8988T (cell line): ENCODE data around the gene GUCA1C.

Experiments
- DNase-seq: peaks from one replicate; pipeline ENCODE4 v3.0.0; 2011

Gene GUCA1C

DNA sequence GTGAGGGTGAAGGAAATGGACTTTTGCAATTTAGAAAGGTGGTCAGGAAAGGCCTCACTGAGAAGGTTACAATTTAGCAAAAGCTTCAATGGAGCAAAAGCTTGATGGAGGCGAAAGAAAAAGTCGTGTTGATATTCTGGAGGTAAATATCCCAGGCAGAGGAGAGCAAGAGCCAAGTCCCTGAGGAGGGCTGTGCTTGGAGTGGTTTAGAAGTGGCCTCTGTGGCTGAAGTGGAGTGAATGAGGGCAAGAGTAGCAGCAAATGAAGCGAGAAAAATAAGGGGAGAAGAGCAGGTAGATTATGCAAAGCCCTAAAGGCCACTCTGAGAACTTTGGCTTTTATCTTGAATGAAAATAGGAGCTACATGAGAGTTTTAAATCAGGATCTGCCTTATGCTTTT is 54.1 kb downstream of the GUCA1C start:
- DNase-seq: no peak

DNA sequence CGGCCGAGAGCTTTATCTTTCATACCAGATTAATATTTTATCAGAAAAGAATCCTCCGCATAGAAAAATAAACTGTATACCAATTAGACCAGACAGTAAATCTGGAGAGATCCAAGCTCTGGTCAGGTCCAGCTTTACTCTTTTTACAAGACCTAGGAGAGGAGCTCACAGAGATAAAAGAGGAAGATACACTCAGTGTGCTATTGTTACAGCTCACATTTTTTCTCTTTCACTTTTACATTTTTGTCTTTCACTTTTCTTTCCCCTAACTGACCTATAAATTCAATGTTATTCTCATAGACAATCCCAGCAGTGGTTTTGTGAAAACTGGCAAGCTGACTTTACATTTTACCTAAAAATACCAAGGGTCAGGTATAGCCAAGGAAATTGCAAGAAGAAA is 55.8 kb downstream of the GUCA1C start:
- DNase-seq: no peak

DNA sequence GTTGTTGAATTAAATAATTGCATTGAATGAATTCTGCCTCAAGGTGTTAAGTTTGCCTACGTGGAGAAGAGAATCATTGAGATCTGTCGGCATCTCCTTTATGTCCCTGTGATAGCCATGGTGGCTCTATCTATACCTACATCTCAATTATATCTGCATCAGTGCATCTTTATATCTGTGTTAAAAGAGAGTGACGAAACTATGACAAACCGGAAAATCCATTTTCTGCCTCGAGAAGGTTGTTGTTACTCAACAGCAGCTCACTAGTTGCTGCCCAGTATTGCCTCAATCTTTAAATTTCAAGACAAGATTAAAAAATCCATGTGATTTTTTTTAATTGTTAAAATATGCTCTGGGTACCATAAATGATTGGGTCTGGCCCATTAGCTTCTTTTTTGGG is 58.7 kb downstream of the GUCA1C start:
- DNase-seq: no peak

DNA sequence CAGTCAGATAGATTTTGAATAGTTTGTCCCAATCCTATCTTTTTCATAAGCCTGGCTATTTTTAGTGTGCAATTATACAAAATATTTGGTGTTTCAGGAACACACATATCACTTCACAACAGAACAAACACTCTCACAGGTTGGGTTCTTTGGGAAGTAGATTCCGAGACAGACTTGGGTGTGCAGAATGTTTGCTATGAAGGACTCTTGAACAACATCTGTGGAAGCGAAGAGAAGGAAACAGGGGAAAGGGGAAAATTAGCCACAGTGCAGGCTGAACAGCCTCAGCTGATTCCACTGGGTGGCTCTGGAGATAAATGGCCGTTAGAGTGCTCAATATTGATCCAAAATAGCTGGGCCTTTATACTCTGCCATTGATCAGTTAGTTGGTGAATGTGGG is 61.8 kb downstream of the GUCA1C start:
- DNase-seq: no peak

DNA sequence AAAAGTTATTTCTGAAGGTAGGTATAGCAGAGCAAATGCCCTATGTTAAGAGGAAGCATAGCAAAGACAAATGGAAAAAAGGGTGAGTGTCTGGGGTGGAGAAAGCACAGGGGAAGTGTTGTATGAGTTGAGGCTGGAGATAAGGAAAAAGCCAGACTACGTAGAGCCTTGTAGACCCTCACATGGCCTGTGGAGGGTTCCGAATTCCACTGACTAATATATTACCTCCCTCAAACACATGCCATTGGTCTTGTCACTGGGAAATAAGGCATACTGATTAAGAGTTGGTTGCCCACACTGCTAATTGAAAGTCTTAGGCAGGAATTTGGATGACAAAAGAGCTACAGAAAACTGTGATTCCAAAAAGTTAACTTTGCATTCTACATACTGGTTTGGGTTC is 65.9 kb downstream of the GUCA1C start:
- DNase-seq: no peak

DNA sequence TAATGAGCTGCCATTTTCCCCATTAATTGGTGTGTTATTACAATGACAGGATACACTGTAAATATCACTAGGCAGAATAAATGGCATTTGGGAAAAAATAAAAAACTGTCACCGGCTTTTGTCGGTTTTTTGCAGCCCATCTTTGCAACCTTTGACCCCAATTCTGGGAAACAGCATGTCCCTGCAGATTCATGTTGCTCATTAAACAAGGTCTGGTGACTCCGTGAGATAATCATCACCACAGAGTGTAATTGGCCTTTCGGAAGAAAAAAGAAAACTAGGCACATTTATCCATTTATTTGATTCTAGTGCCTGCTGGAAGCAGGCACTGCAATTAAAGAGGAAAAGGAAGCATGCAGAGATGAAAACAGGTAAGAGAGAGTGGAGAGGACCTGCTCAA is 66.6 kb downstream of the GUCA1C start:
- DNase-seq: no peak

DNA sequence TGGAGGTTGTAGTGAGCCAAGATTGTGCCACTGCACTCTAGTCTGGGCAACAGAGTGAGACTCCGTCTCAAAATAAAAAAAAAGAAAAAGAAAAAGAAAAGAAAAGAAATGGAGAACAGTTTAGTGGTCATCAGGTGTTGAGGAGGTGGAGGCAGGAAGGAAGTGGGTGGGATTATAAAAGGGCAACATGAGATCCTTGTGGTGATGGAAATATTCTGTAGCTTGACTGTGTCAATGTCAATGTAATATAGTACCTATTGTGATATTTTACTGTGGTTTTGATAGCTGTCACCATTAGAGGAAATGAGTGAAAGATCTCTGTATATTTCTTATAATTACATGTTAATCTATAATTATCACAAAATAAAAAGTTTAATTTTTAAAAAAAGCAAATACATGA is 70.3 kb downstream of the GUCA1C start:
- DNase-seq: no peak

DNA sequence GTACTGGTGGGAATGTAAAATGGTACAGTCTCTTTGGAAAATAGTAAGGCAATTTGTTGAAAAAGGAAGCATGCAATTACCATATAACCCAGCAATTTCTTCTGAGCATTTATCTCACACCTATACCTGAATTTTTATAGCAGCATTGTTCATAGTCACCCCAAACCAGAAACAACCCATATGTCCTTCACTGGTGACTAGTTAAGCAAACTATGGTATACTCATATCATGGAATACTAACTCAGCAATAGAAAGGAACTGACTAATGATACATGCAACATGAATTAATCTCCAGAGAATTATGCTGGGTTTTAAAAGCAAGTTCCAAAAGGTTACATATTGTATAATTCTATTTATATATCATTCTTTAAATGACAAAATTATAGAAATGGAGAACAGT is 70.9 kb downstream of the GUCA1C start:
- DNase-seq: no peak

DNA sequence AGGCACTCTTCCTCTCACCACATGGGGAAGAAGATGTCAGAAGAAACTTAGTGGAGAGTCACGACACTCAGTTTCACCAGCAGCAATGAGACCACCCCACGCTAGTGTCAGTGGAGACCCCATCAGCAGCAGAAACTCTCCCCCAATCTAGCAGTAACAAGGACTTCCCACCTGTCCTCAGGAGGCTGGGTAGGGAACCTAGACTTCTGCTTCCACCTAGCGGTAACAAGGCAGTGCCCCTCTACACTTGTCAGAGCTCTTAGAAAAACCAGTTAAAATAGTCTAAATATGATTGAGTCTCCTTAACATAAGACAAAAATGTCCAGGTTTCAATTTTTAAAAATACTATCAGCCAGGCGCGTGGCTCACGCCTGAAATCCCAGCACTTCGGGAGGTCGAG is 73.8 kb downstream of the GUCA1C start:
- no peak for DNase-seq

DNA sequence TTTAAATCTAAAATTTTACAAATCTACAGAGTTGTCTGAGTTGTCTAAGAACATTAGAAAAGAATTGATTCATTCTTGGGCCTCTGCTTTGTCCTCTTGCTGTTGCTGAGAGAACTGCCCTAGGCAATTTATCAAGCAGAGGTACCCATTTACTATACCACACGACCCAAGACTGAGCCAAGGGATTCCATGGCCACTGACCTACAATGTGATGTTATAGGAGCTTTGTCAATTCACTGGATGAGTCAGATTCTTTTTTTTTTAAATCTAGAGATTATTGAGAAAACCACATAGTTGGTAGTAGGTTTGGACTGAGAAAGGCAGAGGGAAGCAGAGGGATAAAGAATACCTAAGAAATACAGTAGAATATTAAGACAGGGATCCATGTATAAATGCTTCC is 75.8 kb downstream of the GUCA1C start:
- DNase-seq: no peak

DNA sequence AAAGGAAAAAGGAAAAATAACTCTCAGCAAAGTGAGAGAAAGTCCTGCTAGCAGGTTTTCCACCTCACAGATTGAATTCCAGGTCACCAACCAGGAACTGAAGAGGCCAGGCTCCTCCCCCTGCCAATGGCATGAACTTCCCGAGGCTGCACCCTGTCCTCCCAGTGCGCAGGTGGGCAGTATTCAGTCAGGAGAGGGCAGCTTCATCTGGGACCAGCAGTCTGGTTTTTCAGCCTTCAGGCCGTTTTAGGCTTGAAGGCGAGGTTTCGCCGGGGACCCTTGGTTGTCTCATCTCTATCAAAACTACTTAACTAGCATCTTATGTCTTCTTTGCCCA is 89.9 kb downstream of the GUCA1C start:
- DNase-seq: no peak

DNA sequence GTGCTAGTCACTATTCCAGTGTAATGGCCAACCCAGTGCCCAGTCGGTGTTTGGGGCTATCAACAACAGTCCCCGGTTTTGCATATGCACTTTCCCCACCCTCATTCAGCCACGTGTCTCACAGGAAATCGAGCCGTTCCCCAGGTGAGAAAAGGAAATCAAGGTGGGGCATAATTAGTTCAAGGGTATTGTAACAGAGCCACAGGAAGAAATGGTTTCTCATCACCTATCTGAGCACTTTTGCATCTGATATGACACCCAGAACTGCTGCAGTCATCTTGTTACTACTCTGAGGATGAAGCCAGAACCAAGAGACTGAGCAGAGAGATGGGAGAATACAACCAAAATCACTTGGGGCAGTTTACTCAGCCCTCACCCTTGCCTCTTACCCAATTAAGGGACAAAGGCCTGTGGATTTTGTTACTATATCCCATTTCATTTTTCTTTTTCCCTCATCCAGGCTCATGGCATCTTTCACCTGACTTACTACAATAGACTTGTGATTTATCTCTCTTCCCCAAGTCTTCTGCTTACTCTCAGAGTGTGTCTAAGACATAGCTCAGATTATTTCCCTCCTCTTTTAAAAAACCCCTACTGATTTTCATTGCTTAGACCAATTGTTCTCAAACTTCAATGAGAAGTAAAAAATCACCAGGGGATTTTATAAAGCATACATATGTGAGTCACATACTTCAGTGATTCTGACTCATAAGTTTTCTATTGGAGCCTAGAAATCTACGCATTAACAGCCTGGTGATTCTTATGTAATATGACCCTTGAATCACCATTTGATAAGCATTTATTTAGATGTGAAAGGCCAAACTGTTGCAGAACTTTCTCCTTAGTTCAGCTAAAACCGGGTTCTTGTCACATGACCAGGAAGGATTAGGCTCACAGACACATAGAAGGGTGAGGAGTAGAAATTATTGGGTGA is 90.5 kb downstream of the GUCA1C start:
- DNase-seq: no peak

DNA sequence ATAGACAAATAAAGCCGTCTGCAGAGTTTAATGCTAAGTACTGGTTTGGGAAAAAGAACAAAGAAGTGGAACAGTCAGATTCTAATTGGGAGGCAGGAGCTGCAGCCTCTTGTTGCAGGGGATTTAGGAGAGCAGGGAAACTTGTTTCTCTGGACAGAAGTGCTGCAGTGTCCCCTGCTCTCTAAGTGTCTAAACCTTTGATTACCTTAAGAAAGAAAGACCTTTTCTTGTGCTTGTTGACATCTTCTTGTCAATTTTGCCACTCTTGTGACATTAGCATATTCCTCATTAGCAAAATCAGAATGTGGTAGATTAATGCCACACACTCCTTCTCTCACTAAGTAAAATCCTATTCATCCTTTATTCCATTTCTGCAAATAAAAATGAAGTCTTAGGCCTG is 92.3 kb downstream of the GUCA1C start:
- DNase-seq: no peak
